Adipocyte (in vitro differentiated cells): ENCODE results near the gene ITM2C.

Experiments used
- DNase-seq: peaks from one replicate; pipeline ENCODE4 v3.0.0-alpha.2; 2015; ENCODE audit warnings: low read depth
- H3K27me3 ChIP-seq: replicated peaks from 2 replicates; pipeline ENCODE4 v1.7.0; 2013; ENCODE audit warnings: mild to moderate bottlenecking, low read length, moderate library complexity; ENCODE audit not compliant: control insufficient read depth, insufficient read depth
- H3K36me3 ChIP-seq: 2 replicates; pipeline ENCODE4 v1.7.0; 2013; ENCODE audit warnings: low read length, mild to moderate bottlenecking, moderate library complexity; ENCODE audit not compliant: control insufficient read depth, insufficient read depth, severe bottlenecking
- H3K4me1 ChIP-seq: 2 replicates; pipeline ENCODE4 v1.7.0; 2013; ENCODE audit warnings: mild to moderate bottlenecking, low read length, moderate library complexity; ENCODE audit not compliant: control insufficient read depth, insufficient read depth
- H3K4me3 ChIP-seq: 2 replicates; pipeline ENCODE4 v1.7.0; 2013; ENCODE audit warnings: mild to moderate bottlenecking, low read length, moderate library complexity
- H3K9ac ChIP-seq: 2 replicates; pipeline ENCODE4 v1.7.0; 2013; ENCODE audit warnings: mild to moderate bottlenecking, low read length, moderate library complexity
- H3K9me3 ChIP-seq: 2 replicates; pipeline ENCODE4 v1.7.0; 2013; ENCODE audit warnings: mild to moderate bottlenecking, low read length, moderate library complexity; ENCODE audit not compliant: control insufficient read depth

The ITM2C gene

DNA sequence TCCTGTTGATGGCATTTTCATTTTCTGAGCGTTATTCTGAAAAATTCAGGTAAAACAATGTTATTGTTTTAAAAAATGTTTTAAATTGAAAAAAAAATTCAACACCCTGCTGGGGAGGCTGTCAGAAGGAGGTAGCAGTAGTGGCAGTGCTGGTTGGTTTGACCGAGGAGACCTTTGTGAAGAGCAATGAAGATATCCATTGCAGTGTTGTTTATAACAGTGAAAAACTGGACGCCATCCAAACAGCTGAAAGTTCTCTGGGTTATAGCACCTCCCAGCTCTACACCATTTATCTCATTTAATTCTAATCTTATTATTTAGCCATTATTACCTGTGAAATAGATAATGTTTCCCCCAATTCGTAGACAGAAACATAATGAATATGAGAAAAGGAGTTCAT lies 12.6 kb upstream of the ITM2C start:
- no peaks in the 10 kb centered on the region for H3K4me1 ChIP-seq
- peaks cover 24% of the 10 kb centered on the region for H3K27me3 ChIP-seq
- no peak overlapping the region for H3K4me3 ChIP-seq
- H3K9me3 ChIP-seq = no peaks in the 10 kb centered on the region
- no peaks in the 10 kb centered on the region for H3K36me3 ChIP-seq
- no peak overlapping the region for H3K9ac ChIP-seq
- DNase-seq = no peak

DNA sequence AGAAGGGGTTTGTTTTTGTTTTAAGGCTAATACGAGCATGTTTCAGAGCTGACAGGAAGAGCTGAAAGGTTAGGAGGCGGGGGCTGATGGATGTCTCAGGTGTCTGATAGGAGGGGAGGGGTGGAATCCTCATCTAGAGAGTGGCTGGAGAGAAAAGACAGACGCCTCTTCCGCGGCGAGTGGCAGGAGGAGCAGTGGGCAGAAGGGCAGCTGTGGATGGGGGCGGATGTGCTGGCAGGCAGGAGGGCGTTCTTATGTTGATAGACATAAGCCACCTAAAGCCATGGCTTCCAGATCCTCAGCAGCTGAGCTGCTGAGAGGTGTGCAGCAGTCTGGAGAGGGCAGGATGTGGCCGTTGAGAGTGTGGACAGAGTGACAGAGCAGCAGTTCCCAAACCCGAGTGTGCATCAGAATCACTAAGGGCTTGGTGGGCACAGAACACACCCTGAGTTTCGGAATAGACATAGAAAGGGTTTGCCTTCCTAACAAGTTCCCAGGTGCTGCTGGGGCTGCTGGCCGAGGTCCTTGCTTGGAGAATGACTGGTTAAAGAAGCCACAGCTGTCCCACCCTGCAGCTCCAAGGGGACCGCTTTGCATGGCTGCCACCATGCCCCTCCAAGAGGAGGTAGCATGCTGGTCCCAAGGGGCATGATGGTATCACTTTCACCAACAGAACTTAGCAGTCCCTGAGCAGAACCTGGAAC lies 3.0 kb upstream of the ITM2C start:
- H3K36me3 ChIP-seq = no peaks in the 10 kb centered on the region
- no peak overlapping the region for H3K4me3 ChIP-seq
- no peak overlapping the region for H3K9ac ChIP-seq
- no peaks in the 10 kb centered on the region for H3K4me1 ChIP-seq
- H3K27me3 ChIP-seq = peaks cover 54% of the 10 kb centered on the region
- DNase-seq = no peak
- peaks cover 8% of the 10 kb centered on the region for H3K9me3 ChIP-seq

DNA sequence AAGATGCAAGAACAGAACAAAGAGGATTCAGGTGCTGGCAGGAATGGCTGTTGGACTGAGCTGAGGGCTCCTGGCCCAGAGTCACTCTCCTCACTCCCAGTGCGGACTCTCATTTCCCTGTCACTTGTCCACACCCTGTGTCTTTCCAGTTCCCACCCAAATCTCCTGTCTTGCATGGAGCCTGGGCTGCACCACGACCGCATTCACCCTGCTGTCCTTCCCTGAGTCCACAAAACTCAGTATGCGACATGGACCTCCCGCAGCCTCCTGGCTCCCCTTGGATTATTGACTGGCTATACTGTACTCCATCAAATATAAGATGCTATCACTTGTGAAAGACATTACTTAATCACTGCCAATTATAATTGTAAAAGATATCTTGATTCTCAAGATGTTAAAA lies 2.5 kb upstream of the ITM2C start:
- no peaks in the 10 kb centered on the region for H3K36me3 ChIP-seq
- peaks cover 53% of the 10 kb centered on the region for H3K27me3 ChIP-seq
- no peak overlapping the region for H3K4me3 ChIP-seq
- no peak overlapping the region for H3K9ac ChIP-seq
- peaks cover 8% of the 10 kb centered on the region for H3K9me3 ChIP-seq
- no peaks in the 10 kb centered on the region for H3K4me1 ChIP-seq
- no peak for DNase-seq

DNA sequence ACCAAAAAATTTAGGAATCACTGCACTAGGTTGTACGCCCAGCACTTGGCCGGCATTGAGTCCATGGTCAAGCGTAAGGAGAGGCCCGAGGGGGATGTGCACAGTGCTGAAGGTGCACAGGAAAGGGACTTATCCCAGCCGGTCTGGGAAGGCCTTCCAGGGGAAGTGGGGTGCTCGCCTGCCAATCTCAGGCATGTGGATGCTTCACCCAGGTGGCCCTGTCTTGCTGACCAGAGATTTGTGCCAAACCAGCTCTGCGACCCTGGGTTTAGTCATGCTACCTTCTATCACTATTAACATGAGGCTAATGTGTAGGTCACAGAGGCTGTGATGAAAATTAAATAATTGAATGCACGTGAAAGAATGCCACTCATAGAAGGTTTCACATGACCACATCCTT lies 1.7 kb upstream of the ITM2C start:
- Histone ChIP-seq H3K36me3 (no peaks in the 10 kb centered on the region), H3K4me1 (no peaks in the 10 kb centered on the region), H3K9me3 (peaks cover 8% of the 10 kb centered on the region), H3K4me3 (no peak overlapping the region), H3K27me3 (peaks cover 46% of the 10 kb centered on the region), H3K9ac (no peak overlapping the region)
- no peak for DNase-seq

DNA sequence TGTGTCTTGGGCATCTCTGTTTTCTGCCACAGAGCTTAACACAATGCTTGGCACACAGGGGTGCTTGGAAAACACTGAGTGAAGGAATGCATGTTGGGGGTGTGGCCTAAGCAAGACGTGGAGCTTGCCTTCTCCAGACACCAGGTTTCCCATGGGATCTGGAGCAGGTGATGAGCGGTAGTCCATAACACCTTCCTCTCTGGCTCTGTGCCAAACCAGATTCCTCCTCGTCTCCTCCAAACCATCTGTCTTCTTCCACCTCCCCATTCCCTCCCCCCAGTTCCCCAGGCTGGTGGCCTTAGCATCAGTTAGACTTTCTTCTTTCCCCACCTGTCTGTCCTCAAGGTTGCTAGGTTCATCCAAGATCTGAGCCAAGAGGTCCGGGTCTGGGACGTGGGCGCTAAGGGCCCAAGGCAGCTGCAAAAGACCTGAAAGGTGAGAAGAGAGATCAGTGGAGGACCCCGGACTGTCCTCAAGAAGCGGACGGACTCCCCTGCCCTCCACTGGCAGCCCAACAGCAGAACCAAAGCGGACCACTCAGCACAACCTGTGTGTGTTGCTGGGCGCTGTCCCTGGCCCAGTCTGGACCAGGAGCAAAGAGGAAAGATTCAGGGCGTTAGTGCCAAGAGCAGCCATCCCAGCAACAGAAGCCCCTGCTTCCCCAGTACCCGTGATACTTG lies 1.2 kb upstream of the ITM2C start:
- no peaks in the 10 kb centered on the region for H3K4me1 ChIP-seq
- H3K36me3 ChIP-seq = no peaks in the 10 kb centered on the region
- no peak for DNase-seq
- peaks cover 44% of the 10 kb centered on the region for H3K27me3 ChIP-seq
- H3K4me3 ChIP-seq = no peak overlapping the region
- H3K9ac ChIP-seq = no peak overlapping the region
- peaks cover 5% of the 10 kb centered on the region for H3K9me3 ChIP-seq

DNA sequence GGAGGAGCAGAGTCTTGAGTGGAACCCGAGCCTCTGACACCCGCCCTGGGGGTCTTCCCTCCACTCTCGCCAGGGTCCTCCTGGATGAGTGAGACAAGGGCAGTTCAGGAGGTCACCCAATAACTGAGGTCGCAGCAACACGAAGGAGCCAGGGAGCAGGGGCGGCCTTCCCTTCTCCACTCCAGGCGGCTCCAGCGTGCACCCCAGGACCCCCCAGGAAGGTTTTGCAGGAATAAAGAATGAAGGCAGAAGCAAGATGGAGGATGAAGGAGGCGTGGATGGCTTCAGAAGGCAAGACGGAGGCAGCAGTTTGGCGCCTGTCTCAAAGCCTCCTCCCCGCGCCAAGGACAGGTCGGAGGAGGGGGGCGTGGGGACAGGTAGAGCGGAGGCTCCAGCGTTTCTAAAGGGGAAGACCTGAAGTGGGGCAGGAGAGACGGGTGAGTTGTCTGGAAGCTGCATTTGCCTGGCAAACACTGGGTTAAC lies 579 bp upstream of the ITM2C start:
- H3K9ac ChIP-seq = peak overlapping the region; percentile 47
- no peaks in the 10 kb centered on the region for H3K36me3 ChIP-seq
- peaks cover 40% of the 10 kb centered on the region for H3K27me3 ChIP-seq
- H3K4me3 ChIP-seq = peak overlapping the region; percentile 83
- no peak for DNase-seq
- no peaks in the 10 kb centered on the region for H3K4me1 ChIP-seq
- H3K9me3 ChIP-seq = no peaks in the 10 kb centered on the region

DNA sequence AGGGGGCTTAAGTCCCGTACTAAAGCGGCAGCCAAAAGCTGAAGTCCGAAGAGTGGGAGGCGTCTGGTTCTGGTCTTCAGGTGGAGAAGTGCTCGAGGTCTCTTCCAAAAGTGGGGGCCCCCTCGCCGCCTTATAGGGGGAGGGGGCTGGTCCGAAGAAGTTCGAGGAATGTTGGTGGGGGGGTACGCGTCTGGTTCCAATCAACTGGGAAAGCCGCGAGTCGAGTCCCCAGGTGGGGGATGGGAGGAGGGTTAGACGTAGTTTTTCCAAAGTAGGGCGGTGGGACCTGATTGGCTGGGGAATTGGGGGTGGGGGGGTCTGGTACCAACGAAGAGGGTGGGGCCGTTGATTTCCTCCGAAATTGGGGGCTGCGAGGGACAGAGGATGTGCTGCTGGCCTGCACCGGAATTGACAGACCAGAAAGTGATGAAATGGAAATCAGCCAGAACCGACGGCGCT lies 594 bp downstream of the ITM2C start:
- Histone ChIP-seq H3K9ac (peak overlapping the region; percentile 80), H3K27me3 (peaks cover 45% of the 10 kb centered on the region), H3K4me3 (peak overlapping the region; percentile 83), H3K4me1 (no peaks in the 10 kb centered on the region), H3K36me3 (no peaks in the 10 kb centered on the region), H3K9me3 (no peaks in the 10 kb centered on the region)
- peak; percentile 34 for DNase-seq

DNA sequence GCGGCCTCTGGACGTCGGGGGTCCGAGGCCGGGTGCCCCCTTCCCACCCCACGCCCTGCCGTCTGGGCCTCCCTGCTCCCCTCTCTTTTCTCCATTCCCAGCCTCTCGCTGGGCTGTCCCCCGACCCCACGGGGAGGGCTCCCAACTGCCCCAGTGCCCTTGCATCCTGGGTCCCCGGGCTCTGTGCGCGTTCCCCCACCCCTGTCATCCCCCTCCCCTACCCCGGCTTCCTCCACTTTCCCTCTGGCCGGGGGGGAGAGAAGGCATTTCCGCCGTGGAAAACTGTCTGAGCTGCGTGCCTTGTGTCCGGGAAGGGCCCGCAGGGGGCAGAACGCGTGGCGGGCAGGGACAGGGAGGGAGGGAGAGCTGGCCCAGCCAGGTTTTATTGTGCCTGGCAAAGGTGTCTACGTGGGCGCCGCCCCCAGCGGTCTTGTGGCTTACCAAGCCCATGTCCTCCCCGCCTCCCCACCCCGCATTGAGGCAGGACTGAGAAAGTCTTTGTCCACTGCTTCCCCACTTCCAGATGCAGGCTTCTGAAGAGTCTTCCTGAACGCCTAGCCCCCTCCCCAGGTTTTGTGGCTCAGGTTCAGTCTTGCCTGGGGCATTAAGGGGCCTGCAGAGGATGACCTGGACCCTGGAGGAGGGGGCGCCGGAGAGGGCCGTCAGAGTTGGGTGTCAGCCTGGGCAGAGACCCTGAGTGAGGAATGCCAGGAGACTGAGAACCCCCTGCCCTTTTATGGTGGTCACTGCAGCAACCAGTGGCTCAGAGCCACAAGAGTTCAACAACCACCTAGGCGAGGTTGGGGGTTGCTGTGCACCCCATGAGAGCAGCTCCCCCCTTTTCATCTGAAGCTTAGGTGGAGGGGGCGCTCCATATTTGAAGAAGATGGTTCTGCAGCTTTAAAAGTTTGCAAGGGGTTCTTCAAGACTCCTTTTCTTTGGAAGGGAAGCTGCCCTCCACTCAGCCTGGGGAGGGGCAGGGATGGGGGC lies 1.3 kb downstream of the ITM2C start:
- DNase-seq = peak; percentile 52
- Histone ChIP-seq H3K9ac (no peak overlapping the region), H3K36me3 (no peaks in the 10 kb centered on the region), H3K9me3 (no peaks in the 10 kb centered on the region), H3K4me1 (no peaks in the 10 kb centered on the region), H3K4me3 (peak overlapping the region; percentile 83), H3K27me3 (peaks cover 41% of the 10 kb centered on the region)

DNA sequence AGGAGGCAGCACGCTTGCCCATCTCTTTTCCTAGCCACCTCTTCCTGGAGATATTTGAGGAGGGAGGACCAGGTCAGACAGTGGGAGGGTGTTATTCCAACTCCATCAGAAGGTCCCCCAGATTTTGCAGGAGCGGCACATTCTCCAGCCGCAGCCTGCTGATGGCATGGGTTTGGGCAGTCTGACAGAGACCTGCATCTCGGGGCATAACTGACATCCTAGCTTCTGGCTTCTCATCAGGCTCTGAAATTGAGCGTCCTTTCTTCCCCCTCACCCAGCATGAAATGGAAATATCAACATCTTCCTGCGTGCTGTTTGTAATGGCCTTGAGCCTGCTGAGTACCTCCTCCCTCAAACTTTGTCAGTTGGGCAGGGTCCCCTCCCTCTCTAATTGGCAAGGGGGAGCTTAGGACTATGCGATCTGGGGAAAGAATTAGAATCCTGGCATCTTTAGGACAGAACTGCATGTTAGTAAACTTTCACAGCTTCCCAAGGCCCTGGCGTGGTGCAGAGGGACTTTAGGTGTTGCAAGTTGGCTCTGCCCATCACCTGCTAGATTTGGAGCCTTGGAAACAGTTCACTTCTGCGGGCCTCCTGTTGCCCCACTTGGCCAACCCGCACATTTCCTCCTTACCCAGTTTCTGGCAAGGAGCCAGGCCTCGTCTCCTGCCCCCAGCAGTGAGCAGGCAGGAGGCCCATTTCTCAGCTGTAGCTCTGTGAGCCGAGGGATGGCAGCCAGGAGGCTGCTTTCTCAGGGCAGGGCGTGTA lies 2.2 kb downstream of the ITM2C start:
- H3K36me3 ChIP-seq = no peaks in the 10 kb centered on the region
- H3K4me3 ChIP-seq = no peak overlapping the region
- no peaks in the 10 kb centered on the region for H3K4me1 ChIP-seq
- peak; percentile 48 for DNase-seq
- H3K9ac ChIP-seq = no peak overlapping the region
- no peaks in the 10 kb centered on the region for H3K9me3 ChIP-seq
- H3K27me3 ChIP-seq = peaks cover 33% of the 10 kb centered on the region

DNA sequence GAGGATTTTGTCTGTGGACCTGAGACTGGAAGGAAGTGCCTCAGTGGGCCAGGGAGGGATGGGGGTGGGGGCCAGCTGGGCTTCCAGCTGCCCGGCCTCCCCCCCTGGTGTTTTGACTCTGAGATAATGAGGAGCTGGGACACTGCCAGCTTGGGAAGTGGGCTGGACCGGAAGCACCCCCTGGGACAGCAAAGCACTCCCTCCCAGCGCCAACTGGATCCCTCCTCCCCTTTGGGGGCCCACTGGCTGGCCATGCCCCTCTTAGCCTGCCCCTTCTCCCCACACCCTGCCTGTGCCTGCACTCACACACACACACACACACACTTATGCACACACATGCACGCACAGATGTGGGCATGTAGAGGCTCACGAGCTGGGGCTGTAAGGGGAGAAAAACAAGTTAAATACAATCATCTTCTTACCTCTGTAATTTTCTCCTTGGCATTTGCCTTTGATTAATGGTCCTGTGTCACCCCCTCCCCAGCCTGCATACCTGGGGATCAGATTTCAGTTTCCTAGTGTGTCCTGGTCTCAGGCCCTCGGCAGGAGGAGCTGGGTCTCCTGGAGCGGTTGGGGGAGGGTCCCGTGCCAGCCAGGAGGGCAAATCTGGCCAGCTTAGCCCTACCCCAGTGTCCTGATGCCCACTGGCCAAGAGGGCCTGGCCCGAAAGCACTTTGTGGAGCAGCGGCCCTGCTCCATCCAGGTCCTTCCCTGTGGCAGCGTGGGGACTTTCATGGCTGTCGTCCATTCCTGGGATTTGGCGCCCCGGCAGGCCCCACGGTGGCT lies 3.6 kb downstream of the ITM2C start:
- Histone ChIP-seq H3K9me3 (no peaks in the 10 kb centered on the region), H3K4me3 (no peak overlapping the region)
- no peak for DNase-seq

More for the DNA sequence above, 3.6 kb downstream of the ITM2C start:
- H3K27me3 ChIP-seq = peaks cover 20% of the 10 kb centered on the region
- H3K36me3 ChIP-seq = no peaks in the 10 kb centered on the region
- H3K4me1 ChIP-seq = no peaks in the 10 kb centered on the region
- H3K9ac ChIP-seq = no peak overlapping the region
